ENCODE data around the gene SYS1. TPM values are rescaled to one million over a fixed set of nuclear protein-coding genes. Genes with fewer than 3 reads are reported as not detected.

SYS1 gene
- total and polyA plus RNA-seq, 2 experiments from 2014 or later, result 7.9 to 21.5 TPM

DNA sequence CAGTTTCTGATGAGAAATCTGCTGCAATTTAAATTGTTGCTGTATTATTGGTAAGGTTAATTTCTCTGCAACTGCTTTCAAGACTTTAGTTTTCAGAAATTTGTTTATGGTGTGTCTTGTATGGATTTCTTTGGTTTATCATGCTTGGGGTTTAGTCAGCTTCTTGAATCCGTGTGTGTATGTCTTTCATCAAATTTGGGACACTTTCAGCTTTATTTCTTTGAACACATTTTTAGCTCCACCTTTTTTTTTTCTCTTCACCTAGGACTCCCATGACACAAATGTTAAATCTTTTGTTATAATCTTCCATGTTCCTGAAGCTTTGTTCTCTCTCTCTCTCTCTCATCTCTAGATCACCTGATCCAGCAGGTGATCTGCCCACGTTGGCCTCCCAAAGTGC, 28.6 kb downstream of the SYS1 start:
- no peaks in the 10 kb centered on the region for H3F3A ChIP-seq (replicated peaks; ENCODE audit: low read depth)
- no peaks in the 10 kb centered on the region for H3K9me2 ChIP-seq (ENCODE audit: insufficient read depth)
- no peak overlapping the region for H2AFZ ChIP-seq
- H3K36me3 ChIP-seq (ENCODE audit: insufficient read depth), result no peaks in the 10 kb centered on the region
- no peaks in the 10 kb centered on the region for H3K27me3 ChIP-seq (ENCODE audit: insufficient read depth)
- Mint-ChIP-seq H3K9me3 (no peaks in the 10 kb centered on the region), H3K27me3 (ENCODE audit: insufficient read depth, low read depth, poor library complexity) (no peaks in the 10 kb centered on the region), H3K36me3 (ENCODE audit: low read depth) (no peaks in the 10 kb centered on the region), H3K4me1 (no peaks in the 10 kb centered on the region), H3K27ac (no peak overlapping the region), H3K4me3 (no peak overlapping the region)
- H3K27ac ChIP-seq (ENCODE audit: low read depth), result no peak overlapping the region
- DNase-seq (ENCODE audit: low spot score) (no peak), ATAC-seq (no peak)
- no peaks in the 10 kb centered on the region for H3K4me1 ChIP-seq (ENCODE audit: insufficient read depth)
- no peaks in the 10 kb centered on the region for H4K20me1 ChIP-seq (replicated peaks; ENCODE audit: insufficient read depth)
- no peaks in the 10 kb centered on the region for H3K79me2 ChIP-seq (replicated peaks; ENCODE audit: insufficient read depth)
- H3K4me3 ChIP-seq, result no peak overlapping the region
- H3K4me2 ChIP-seq, result no peak overlapping the region
- TF ChIP-seq, protein P1, sequence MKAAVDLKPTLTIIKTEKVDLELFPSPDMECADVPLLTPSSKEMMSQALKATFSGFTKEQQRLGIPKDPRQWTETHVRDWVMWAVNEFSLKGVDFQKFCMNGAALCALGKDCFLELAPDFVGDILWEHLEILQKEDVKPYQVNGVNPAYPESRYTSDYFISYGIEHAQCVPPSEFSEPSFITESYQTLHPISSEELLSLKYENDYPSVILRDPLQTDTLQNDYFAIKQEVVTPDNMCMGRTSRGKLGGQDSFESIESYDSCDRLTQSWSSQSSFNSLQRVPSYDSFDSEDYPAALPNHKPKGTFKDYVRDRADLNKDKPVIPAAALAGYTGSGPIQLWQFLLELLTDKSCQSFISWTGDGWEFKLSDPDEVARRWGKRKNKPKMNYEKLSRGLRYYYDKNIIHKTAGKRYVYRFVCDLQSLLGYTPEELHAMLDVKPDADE (IDR thresholded peaks at IDR 0.05), result no peak
- TF ChIP-seq, protein P2, sequence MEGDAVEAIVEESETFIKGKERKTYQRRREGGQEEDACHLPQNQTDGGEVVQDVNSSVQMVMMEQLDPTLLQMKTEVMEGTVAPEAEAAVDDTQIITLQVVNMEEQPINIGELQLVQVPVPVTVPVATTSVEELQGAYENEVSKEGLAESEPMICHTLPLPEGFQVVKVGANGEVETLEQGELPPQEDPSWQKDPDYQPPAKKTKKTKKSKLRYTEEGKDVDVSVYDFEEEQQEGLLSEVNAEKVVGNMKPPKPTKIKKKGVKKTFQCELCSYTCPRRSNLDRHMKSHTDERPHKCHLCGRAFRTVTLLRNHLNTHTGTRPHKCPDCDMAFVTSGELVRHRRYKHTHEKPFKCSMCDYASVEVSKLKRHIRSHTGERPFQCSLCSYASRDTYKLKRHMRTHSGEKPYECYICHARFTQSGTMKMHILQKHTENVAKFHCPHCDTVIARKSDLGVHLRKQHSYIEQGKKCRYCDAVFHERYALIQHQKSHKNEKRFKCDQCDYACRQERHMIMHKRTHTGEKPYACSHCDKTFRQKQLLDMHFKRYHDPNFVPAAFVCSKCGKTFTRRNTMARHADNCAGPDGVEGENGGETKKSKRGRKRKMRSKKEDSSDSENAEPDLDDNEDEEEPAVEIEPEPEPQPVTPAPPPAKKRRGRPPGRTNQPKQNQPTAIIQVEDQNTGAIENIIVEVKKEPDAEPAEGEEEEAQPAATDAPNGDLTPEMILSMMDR (conservative IDR thresholded peaks at IDR 0.05; ENCODE audit: low read depth in 2 of 2), result no peak
- TF ChIP-seq POLR2AphosphoS5 (IDR thresholded peaks at IDR 0.05; ENCODE audit: low read depth), result no peak
- TF ChIP-seq NANOG (IDR thresholded peaks at IDR 0.05; ENCODE audit: borderline replicate concordance), result no peak
- TF ChIP-seq EZH2phosphoT487 (IDR thresholded peaks at IDR 0.05; ENCODE audit: unreplicated experiment), result no peak
- no peak for TF ChIP-seq ZNF331 (CRISPR knock-in tag; IDR thresholded peaks at IDR 0.05; ENCODE audit: low read depth)

DNA sequence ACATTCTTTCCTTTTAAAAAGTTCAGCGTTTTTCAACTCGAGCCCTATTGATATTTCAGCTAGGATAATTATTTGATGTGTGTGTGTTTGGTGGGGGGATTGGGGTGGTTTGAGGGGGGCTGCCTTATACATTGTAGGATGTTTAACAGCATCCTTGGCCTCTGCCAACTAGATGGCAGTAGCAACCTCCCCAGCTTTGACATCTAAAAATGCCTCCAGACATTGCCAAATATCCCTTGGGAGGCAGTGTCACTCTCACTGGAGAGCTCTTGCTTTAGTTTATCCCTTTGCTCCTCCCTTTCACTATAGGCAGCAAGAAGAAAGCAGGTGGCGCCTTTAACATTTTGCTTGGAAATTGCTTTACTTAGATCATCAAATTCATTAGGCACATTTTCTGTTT, 29.8 kb downstream of the SYS1 start:
- Histone ChIP-seq H2AFZ (no peak overlapping the region), H3K4me1 (ENCODE audit: insufficient read depth) (no peaks in the 10 kb centered on the region), H4K20me1 (replicated peaks; ENCODE audit: insufficient read depth) (no peaks in the 10 kb centered on the region), H3K9me2 (ENCODE audit: insufficient read depth) (no peaks in the 10 kb centered on the region), H3K27ac (ENCODE audit: low read depth) (no peak overlapping the region), H3F3A (replicated peaks; ENCODE audit: low read depth) (no peaks in the 10 kb centered on the region), H3K4me2 (no peak overlapping the region), H3K4me3 (no peak overlapping the region), H3K79me2 (replicated peaks; ENCODE audit: insufficient read depth) (no peaks in the 10 kb centered on the region), H3K36me3 (ENCODE audit: insufficient read depth) (no peaks in the 10 kb centered on the region), H3K27me3 (ENCODE audit: insufficient read depth) (no peaks in the 10 kb centered on the region)
- Mint-ChIP-seq H3K9me3 (no peaks in the 10 kb centered on the region; the same call in 2 of the 3 replicates), H3K4me1 (no peaks in the 10 kb centered on the region), H3K27ac (no peak overlapping the region), H3K27me3 (ENCODE audit: insufficient read depth, low read depth, poor library complexity) (no peaks in the 10 kb centered on the region), H3K4me3 (no peak overlapping the region), H3K36me3 (ENCODE audit: low read depth) (no peaks in the 10 kb centered on the region)
- DNase-seq (ENCODE audit: low spot score) (peak; percentile 44), ATAC-seq (peak; percentile 49; the same call in 2 of the 3 replicates)
- TF ChIP-seq, protein P2 (conservative IDR thresholded peaks at IDR 0.05; ENCODE audit: low read depth in 2 of 2), result peak; percentile 23 to 45; a peak in 3 of 4 replicates
- TF ChIP-seq, protein P3, sequence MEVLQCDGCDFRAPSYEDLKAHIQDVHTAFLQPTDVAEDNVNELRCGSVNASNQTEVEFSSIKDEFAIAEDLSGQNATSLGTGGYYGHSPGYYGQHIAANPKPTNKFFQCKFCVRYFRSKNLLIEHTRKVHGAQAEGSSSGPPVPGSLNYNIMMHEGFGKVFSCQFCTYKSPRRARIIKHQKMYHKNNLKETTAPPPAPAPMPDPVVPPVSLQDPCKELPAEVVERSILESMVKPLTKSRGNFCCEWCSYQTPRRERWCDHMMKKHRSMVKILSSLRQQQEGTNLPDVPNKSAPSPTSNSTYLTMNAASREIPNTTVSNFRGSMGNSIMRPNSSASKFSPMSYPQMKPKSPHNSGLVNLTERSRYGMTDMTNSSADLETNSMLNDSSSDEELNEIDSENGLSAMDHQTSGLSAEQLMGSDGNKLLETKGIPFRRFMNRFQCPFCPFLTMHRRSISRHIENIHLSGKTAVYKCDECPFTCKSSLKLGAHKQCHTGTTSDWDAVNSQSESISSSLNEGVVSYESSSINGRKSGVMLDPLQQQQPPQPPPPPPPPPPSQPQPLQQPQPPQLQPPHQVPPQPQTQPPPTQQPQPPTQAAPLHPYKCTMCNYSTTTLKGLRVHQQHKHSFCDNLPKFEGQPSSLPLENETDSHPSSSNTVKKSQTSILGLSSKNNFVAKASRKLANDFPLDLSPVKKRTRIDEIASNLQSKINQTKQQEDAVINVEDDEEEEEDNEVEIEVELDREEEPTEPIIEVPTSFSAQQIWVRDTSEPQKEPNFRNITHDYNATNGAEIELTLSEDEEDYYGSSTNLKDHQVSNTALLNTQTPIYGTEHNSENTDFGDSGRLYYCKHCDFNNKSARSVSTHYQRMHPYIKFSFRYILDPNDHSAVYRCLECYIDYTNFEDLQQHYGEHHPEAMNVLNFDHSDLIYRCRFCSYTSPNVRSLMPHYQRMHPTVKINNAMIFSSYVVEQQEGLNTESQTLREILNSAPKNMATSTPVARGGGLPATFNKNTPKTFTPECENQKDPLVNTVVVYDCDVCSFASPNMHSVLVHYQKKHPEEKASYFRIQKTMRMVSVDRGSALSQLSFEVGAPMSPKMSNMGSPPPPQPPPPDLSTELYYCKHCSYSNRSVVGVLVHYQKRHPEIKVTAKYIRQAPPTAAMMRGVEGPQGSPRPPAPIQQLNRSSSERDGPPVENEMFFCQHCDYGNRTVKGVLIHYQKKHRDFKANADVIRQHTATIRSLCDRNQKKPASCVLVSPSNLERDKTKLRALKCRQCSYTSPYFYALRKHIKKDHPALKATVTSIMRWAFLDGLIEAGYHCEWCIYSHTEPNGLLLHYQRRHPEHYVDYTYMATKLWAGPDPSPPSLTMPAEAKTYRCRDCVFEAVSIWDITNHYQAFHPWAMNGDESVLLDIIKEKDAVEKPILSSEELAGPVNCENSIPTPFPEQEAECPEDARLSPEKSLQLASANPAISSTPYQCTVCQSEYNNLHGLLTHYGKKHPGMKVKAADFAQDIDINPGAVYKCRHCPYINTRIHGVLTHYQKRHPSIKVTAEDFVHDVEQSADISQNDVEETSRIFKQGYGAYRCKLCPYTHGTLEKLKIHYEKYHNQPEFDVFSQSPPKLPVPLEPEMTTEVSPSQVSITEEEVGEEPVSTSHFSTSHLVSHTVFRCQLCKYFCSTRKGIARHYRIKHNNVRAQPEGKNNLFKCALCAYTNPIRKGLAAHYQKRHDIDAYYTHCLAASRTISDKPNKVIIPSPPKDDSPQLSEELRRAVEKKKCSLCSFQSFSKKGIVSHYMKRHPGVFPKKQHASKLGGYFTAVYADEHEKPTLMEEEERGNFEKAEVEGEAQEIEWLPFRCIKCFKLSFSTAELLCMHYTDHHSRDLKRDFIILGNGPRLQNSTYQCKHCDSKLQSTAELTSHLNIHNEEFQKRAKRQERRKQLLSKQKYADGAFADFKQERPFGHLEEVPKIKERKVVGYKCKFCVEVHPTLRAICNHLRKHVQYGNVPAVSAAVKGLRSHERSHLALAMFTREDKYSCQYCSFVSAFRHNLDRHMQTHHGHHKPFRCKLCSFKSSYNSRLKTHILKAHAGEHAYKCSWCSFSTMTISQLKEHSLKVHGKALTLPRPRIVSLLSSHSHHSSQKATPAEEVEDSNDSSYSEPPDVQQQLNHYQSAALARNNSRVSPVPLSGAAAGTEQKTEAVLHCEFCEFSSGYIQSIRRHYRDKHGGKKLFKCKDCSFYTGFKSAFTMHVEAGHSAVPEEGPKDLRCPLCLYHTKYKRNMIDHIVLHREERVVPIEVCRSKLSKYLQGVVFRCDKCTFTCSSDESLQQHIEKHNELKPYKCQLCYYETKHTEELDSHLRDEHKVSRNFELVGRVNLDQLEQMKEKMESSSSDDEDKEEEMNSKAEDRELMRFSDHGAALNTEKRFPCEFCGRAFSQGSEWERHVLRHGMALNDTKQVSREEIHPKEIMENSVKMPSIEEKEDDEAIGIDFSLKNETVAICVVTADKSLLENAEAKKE (CRISPR knock-in tag; IDR thresholded peaks at IDR 0.05), result no peak
- no peak for TF ChIP-seq STAT1 (IDR thresholded peaks at IDR 0.05; ENCODE audit: unreplicated experiment)
